ENCODE measurements around the gene RPTOR. TPM values are rescaled to one million over a fixed set of nuclear protein-coding genes. Genes with fewer than 3 reads are reported as not detected.
"Not testable (repeated sequence)": the region's sequence is repeated elsewhere in the genome, so short reads cannot be mapped to it uniquely, and the experiment has no call there.

RPTOR gene
- total RNA-seq, 1 experiment from 2014 or later, result 58.0 TPM

DNA sequence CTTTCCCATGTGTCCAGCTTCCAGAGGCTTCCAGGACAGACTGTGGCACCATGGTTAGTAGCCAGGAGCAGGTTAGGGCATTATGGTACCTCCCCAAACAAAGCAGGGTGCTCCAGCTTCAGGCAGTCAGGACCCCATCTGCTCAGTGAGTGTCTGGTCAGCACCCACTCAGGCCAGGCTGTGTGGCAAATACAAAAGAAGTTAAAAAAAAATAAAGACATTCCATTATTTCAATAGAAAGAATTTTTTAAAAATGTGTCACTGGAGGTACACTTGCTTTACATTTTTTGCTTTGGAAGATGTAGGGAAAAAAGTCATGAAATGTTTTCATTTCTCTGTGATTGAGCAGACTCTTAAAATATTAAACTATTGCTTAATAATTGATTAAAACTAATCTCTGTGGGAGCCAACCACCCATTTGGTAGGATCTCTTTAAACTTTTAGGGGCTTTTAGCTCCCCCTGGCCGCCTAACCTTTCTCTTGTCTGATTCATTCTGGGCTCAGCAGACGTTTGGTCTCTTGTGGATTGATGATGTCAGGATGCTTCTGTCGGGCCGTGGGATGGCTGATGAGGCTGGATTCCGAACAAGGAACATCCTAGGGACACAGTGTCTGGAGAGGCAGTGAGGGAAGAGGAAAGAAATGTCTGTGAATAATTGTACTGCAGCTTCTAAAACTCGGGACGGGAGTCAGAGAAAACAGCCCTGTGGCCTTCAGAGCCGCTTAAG, 39.8 kb upstream of the RPTOR start:
- DNase-seq (ENCODE audit: low read depth, low spot score) (no peak), ATAC-seq (no peak)
- Histone ChIP-seq H3K9me3 (ENCODE audit: control insufficient read depth, insufficient read depth, low read depth, low read length) (no peaks in the 10 kb centered on the region), H3K4me3 (ENCODE audit: low read depth in 2 of 2, low read length in 2 of 2) (no peak overlapping the region), H3K27me3 (ENCODE audit: control insufficient read depth, insufficient read depth, low read length) (peaks cover 6% of the 10 kb centered on the region; the same call in 1 of the 2 replicates), H3K4me1 (ENCODE audit: control insufficient read depth, insufficient read depth, low read length) (no peaks in the 10 kb centered on the region), H3K36me3 (ENCODE audit: control insufficient read depth, insufficient read depth, low read length) (no peaks in the 10 kb centered on the region), H3K27ac (ENCODE audit: low read length) (no peak overlapping the region)
- intact Hi-C loops (cut with micrococcal nuclease; ENCODE audit: unreplicated experiment), result no loop called here
- POLR2A ChIA-PET, result no interaction called here
- TF ChIP-seq, protein P1, sequence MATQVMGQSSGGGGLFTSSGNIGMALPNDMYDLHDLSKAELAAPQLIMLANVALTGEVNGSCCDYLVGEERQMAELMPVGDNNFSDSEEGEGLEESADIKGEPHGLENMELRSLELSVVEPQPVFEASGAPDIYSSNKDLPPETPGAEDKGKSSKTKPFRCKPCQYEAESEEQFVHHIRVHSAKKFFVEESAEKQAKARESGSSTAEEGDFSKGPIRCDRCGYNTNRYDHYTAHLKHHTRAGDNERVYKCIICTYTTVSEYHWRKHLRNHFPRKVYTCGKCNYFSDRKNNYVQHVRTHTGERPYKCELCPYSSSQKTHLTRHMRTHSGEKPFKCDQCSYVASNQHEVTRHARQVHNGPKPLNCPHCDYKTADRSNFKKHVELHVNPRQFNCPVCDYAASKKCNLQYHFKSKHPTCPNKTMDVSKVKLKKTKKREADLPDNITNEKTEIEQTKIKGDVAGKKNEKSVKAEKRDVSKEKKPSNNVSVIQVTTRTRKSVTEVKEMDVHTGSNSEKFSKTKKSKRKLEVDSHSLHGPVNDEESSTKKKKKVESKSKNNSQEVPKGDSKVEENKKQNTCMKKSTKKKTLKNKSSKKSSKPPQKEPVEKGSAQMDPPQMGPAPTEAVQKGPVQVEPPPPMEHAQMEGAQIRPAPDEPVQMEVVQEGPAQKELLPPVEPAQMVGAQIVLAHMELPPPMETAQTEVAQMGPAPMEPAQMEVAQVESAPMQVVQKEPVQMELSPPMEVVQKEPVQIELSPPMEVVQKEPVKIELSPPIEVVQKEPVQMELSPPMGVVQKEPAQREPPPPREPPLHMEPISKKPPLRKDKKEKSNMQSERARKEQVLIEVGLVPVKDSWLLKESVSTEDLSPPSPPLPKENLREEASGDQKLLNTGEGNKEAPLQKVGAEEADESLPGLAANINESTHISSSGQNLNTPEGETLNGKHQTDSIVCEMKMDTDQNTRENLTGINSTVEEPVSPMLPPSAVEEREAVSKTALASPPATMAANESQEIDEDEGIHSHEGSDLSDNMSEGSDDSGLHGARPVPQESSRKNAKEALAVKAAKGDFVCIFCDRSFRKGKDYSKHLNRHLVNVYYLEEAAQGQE (IDR thresholded peaks at IDR 0.05; ENCODE audit: insufficient read depth in 1 of 2, low read depth in 2 of 2, low read length in 1 of 2), result no peak
- TF ChIP-seq, protein P2, sequence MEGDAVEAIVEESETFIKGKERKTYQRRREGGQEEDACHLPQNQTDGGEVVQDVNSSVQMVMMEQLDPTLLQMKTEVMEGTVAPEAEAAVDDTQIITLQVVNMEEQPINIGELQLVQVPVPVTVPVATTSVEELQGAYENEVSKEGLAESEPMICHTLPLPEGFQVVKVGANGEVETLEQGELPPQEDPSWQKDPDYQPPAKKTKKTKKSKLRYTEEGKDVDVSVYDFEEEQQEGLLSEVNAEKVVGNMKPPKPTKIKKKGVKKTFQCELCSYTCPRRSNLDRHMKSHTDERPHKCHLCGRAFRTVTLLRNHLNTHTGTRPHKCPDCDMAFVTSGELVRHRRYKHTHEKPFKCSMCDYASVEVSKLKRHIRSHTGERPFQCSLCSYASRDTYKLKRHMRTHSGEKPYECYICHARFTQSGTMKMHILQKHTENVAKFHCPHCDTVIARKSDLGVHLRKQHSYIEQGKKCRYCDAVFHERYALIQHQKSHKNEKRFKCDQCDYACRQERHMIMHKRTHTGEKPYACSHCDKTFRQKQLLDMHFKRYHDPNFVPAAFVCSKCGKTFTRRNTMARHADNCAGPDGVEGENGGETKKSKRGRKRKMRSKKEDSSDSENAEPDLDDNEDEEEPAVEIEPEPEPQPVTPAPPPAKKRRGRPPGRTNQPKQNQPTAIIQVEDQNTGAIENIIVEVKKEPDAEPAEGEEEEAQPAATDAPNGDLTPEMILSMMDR (IDR thresholded peaks at IDR 0.05), result no peak
- TF ChIP-seq POLR2AphosphoS5 (IDR thresholded peaks at IDR 0.05; ENCODE audit: low read depth, low read length) (no peak), SIN3A (IDR thresholded peaks at IDR 0.05; ENCODE audit: borderline replicate concordance, insufficient read depth, low read depth, low read length) (no peak), TCF7L2 (IDR thresholded peaks at IDR 0.05; ENCODE audit: low read depth, low read length) (no peak)
- in situ Hi-C loops (cut with HindIII; ENCODE audit: low pct_unique_long_range_greater_than_20kb, low sequenced_read_pairs), result no loop called here
- BruUV-seq (replicated peaks), result no TSS peak
- CTCF ChIA-PET, result no interaction called here

DNA sequence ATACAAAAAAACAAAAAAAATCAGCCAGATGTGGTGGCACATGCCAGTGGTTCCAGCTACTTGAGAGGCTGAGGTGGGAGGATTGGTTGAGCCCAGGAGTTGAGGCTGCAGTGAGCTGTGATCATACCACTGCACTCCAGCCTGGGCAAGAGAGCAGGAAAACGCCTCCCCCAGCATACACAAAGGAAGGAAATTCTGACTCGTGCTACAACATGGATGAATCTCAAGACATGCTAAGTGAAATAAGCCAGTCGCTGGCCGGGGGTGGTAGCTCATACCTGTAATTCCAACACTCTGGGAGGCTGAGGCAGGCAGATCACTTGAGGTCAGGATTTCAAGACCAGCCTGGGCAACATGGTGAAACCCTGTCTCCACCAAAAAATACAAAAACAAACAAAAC, 37.5 kb upstream of the RPTOR start:
- POLR2A ChIA-PET; H3K27me3 ChIP-seq (ENCODE audit: control insufficient read depth, insufficient read depth, low read length); H3K4me1 ChIP-seq (ENCODE audit: control insufficient read depth, insufficient read depth, low read length): not testable (repeated sequence)

DNA sequence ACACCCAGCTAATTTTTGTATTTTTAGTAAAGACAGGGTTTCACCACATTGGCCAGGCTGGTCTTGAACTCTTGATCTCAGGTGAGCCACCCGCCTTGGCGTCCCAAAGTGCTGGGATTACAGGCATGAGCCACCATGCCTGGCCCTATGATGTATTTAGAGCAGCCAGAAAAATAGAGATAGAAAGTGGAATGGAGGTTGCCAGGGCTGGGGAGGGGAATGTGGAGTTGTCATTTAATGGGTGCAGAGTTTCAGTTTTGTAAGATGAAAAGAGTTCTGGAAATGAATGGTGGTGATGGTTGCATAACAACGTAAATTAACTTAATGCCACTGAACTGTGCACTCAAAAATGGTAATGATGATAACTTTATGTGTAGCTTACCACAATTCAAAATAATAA, 36.7 kb upstream of the RPTOR start:
- no peak for ATAC-seq
- ChIA-PET CTCF (no interaction called here), POLR2A (no interaction called here)
- H3K4me3 ChIP-seq (ENCODE audit: low read depth in 2 of 2, low read length in 2 of 2), result no peak overlapping the region
- no peaks in the 10 kb centered on the region for H3K9me3 ChIP-seq (ENCODE audit: control insufficient read depth, insufficient read depth, low read depth, low read length)
- BruUV-seq (replicated peaks), result no TSS peak
- H3K27me3 ChIP-seq (ENCODE audit: control insufficient read depth, insufficient read depth, low read length), result peaks cover 6% of the 10 kb centered on the region; the same call in 1 of the 2 replicates
- H3K4me1 ChIP-seq (ENCODE audit: control insufficient read depth, insufficient read depth, low read length), result no peaks in the 10 kb centered on the region
- intact Hi-C loops (cut with micrococcal nuclease; ENCODE audit: unreplicated experiment), result no loop called here
- in situ Hi-C loops (cut with HindIII; ENCODE audit: low pct_unique_long_range_greater_than_20kb, low sequenced_read_pairs), result no loop called here
- TF ChIP-seq SIN3A (IDR thresholded peaks at IDR 0.05; ENCODE audit: borderline replicate concordance, insufficient read depth, low read depth, low read length) (no peak), TCF7L2 (IDR thresholded peaks at IDR 0.05; ENCODE audit: low read depth, low read length) (no peak), POLR2AphosphoS5 (IDR thresholded peaks at IDR 0.05; ENCODE audit: low read depth, low read length) (no peak)
- TF ChIP-seq, protein P2 (IDR thresholded peaks at IDR 0.05), result no peak
- TF ChIP-seq, protein P1 (IDR thresholded peaks at IDR 0.05; ENCODE audit: insufficient read depth in 1 of 2, low read depth in 2 of 2, low read length in 1 of 2), result no peak
- DNase-seq (ENCODE audit: low read depth, low spot score), result no peak
- H3K27ac ChIP-seq (ENCODE audit: low read length), result no peak overlapping the region
- no peaks in the 10 kb centered on the region for H3K36me3 ChIP-seq (ENCODE audit: control insufficient read depth, insufficient read depth, low read length)

More for the DNA sequence above, 37.5 kb upstream of the RPTOR start:
- H3K4me3 ChIP-seq (ENCODE audit: low read depth in 2 of 2, low read length in 2 of 2); intact Hi-C loops (cut with micrococcal nuclease; ENCODE audit: unreplicated experiment); H3K36me3 ChIP-seq (ENCODE audit: control insufficient read depth, insufficient read depth, low read length); BruUV-seq (replicated peaks); in situ Hi-C loops (cut with HindIII; ENCODE audit: low pct_unique_long_range_greater_than_20kb, low sequenced_read_pairs); H3K9me3 ChIP-seq (ENCODE audit: control insufficient read depth, insufficient read depth, low read depth, low read length); H3K27ac ChIP-seq (ENCODE audit: low read length); CTCF ChIA-PET; ATAC-seq; DNase-seq (ENCODE audit: low read depth, low spot score): not testable (repeated sequence)
